Embryonic facial prominence (tissue), 1 donor: Measurements from ENCODE around the gene PTPN4.

Experiments
- DNase-seq: peaks from one replicate; pipeline ENCODE4 v3.0.0-alpha.2; 2016; ENCODE audit errors: extremely low spot score

The PTPN4 gene, protein sequence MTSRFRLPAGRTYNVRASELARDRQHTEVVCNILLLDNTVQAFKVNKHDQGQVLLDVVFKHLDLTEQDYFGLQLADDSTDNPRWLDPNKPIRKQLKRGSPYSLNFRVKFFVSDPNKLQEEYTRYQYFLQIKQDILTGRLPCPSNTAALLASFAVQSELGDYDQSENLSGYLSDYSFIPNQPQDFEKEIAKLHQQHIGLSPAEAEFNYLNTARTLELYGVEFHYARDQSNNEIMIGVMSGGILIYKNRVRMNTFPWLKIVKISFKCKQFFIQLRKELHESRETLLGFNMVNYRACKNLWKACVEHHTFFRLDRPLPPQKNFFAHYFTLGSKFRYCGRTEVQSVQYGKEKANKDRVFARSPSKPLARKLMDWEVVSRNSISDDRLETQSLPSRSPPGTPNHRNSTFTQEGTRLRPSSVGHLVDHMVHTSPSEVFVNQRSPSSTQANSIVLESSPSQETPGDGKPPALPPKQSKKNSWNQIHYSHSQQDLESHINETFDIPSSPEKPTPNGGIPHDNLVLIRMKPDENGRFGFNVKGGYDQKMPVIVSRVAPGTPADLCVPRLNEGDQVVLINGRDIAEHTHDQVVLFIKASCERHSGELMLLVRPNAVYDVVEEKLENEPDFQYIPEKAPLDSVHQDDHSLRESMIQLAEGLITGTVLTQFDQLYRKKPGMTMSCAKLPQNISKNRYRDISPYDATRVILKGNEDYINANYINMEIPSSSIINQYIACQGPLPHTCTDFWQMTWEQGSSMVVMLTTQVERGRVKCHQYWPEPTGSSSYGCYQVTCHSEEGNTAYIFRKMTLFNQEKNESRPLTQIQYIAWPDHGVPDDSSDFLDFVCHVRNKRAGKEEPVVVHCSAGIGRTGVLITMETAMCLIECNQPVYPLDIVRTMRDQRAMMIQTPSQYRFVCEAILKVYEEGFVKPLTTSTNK

DNA sequence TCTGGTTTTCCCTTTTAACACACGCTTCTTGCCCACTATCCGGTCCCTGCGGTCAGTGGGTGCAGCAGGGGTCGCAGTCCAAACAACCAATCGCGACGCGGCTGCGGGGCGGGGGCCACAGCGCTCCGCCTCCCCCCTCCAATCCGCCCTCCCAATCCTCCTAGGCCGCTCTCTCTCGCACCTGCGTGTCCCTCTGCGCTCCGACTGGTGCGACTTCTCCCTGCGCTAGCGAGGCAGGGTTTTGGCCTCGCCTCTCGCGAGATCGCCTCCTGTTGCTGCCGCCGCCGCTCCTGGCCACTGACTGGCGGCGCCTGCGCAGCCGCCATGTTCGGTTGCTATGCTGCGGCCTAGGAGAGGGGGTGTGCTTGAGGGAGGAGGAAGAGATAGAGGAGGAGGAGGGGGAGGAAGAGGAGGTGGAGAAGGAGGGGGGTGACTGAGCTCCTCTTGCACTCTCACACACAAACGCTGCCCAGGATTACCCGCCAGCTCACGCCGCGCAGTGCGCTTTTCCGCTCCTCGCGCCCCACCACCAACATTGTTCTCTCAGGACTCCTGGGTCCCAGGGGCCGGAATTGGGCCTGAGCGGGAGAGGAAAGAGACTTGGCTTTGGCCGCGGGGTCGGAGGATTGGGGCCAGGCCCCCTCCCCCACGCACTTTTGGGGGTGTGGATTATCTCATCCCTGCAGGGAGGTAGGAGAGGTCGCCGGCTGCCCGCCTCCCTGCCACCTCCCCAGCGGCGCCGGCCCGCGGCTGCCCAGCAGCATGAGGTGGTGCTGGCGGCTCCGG lies at the start of gene PTPN4:
Gene PTPN4 (plus strand): TSS at position 472 of the 786 bp plus-strand sequence. CDS start 49,932 bp downstream, outside the sequence.
- peak; percentile 97 for DNase-seq

DNA sequence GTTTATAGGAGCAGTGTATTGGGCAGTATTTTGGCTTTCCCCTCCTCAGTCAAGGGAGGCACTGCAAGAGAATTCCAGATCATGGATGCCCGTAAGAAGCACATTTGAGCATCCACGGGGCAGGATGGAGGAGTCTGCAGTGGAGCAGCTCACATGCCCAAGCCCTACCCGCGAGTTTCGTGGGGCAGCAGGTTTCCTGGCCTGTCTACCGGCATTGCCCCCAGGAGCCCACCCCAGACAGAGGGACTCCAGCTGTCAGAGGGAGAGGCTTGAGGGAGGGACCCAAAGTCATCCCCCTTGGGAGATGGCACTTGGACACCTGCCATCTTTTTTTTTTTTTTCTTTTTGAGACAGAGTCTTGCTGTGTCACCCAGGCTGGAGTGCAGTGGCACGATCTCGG lies 49.4 kb upstream of the PTPN4 start:
- DNase-seq, result no peak

GRCh38 chr2:119711352-119711751 lies 48.4 kb upstream of the PTPN4 start:
- DNase-seq, result no peak

- no peak for DNase-seq
Measured at GRCh38 chr2:119712571-119712970, 47.2 kb upstream of the PTPN4 start.

- DNase-seq, result no peak
Measured at GRCh38 chr2:119713819-119714490, 45.8 kb upstream of the PTPN4 start.

DNA sequence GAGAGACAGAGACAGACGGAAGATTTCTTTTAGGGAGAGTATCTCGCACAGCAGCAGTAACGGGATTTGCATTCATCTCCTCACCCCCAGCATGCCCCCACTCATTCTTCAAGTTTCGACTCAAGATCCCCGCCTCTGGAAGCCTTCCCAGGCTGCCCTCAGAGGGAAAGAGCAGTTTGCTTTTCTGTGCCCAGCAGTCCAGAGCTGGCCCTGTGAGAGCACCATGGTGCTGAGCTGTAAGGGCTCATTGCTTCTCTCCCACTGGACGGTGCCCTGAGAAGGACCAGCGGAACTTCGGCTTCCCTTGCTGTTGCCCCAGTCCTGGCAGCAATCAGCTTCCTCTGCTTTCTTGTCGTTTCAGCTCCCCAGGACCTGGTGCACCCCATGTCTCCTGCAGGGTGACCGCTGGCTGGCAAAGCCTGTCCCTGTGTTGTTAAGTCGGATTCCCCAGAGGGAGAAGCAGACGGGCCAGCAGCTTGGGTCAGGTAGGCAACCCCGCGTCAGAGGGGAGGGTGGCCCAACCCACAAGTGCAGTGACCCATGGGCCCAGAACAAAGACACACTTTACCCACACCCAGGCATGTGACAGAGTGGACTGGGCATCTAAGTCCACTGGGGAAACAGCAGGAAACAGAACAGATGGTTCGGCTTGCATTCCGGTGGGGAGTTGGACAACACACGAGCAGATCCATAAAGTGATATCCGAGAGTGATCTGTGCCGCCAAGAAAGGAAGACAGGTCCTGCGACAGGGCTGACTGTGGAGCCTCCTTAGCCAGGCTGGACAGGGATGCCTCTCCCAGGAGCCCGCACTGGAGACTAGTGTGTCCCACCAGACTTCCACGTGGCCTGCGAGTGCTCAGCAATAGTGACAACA lies 44.1 kb upstream of the PTPN4 start:
- no peak for DNase-seq

DNA sequence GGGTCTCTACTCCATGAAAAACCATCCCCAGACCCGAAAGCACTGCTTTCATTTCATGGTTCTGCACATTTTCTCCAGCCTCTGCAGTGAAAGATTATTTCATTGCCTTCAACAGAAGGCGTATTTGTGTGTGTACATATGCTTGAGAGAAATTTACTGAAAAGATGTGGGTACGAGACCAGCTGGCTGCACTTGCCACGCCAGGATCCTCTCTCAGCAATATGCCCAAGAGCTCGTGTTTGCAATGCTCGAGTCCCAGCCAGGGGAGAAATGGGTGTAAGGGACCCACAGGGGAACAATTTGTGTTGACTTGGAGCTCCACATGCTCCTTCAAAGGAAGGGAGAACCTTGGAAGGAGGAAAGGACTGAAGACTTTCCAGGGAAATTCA lies 43.4 kb upstream of the PTPN4 start:
- no peak for DNase-seq

DNA sequence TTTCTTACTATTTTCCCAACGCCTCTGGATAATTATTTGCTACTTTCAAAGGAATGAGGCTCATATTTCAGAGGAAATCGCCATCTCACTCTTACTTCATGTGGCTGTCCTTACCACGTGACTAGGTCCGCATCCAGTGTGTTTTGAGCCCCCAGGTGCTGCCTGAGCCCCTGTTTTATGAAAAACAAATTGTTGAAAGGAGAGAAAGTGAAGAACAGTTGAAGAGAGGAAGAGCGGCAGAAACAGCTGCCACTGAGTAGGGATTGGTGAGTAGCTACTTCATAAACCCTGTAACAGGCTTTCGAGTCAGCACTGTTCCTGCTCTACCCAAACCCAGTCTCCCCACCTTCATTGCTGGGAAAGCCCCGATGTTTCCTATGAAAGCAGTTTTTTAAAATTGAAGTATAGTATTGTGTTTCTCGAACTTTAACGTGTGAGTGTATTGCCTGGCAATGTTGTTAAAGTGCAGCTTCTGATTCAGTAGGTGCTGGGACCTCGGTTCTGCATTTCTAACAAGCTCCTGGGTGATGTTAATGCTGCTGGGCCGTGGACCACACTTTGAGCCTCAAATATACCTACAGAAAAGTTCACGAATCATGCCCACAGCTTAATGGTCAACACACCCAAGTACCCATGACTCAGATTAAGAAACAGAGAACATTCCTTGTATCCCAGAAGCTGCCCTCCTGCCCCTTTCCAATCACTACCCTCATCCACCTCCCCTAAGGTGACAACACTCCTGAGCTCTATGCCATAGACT lies 41.0 kb upstream of the PTPN4 start:
- no peak for DNase-seq

GRCh38 chr2:119719261-119719627 lies 40.5 kb upstream of the PTPN4 start:
- DNase-seq, result no peak

DNA sequence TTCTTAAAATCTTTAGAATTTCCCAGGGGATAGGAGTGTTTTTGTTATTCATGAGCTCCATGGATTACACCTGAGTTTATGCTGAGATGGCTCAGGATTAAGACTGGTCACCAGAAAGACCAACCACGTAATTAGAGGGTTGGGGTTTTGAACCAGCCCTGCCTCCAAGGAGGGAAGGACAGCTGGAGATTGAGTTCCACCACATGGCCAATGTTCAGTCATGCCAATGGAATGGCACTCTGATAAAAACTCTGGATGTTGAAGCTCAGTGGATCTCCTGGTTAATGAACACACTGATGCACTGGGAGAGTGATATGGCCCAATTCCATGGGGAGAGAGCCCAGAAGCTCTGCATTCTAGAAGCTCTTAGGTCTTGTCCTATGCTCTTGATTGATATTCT lies 38.7 kb upstream of the PTPN4 start:
- DNase-seq, result no peak

GRCh38 chr2:119721462-119721861 lies 38.3 kb upstream of the PTPN4 start:
- DNase-seq, result no peak

DNA sequence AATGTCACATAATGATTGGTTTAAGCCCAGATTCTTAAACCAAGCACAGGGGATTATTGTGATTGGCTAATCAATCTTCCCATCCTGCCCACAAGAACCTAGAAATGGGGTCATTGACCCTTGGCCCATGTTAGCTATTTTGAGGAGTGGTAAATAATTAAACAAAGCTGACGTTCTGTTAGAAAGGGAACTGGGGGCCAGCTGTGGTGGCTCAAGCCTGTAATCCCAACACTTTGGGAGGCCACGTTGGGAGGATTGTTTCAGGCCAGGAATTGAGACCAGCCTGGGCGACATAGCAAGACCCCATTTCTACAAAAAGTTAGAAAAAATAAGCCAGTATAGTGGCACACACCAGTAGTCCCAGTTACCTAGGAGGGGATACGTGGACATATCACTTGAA lies 37.8 kb upstream of the PTPN4 start:
- DNase-seq, result no peak

GRCh38 chr2:119723186-119723585 lies 36.5 kb upstream of the PTPN4 start:
- no peak for DNase-seq

GRCh38 chr2:119723784-119724467 lies 35.8 kb upstream of the PTPN4 start:
- no peak for DNase-seq

DNA sequence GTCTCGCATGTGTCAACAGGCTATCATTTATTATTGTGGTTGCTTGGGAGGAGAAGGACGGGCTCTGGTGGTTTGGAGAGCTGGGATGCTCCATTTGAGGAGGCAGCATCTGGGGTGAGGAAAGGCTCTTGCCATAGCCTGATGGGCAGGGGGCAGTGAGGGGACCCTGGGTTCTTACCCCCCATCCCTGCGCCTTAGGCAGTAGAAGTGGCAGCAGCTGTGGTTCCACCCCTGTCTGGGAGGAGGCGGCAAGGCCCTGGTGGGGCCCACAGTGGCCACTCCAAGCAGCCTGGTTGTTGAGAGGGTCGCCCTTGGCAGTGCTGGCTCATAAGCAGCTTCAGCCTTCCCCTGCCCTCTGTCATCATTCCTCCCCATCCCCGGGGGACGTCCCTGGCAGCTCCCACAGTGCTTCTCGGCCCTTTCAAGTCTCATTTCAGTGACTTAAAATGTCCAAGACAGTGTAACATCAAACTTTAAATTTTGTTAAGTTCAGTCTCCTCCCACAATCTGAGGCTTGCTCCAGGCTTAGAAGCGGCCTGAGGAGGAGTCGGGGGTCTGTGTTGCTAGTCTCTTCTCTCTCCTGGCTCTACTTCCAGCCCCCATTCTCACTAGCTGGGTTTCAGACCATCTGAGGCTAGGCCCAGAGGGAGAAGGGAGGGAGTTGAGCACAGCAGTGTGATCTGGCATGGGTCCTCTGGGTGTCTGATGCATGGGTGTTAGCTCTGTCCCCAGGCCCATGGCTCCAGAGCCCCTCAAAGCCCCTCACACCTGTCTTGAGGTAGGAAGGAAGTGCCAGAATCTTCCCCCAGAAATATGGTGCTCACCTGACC lies 34.9 kb upstream of the PTPN4 start:
- no peak for DNase-seq

- DNase-seq, result no peak
Measured at GRCh38 chr2:119727493-119727892, 32.2 kb upstream of the PTPN4 start.

GRCh38 chr2:119728421-119728820 lies 31.3 kb upstream of the PTPN4 start:
- DNase-seq, result no peak

- no peak for DNase-seq
Measured at GRCh38 chr2:119730671-119731177, 29.0 kb upstream of the PTPN4 start.
